Measurements from ENCODE around the gene SNX8.

- no peak for TF ChIP-seq POLR2A (IDR thresholded peaks at IDR 0.05; ENCODE audit: low read length)
- no peak for TF ChIP-seq GATA1 (IDR thresholded peaks at IDR 0.05; ENCODE audit: low read depth, low read length)
Measured at GRCh38 chr7:2209146-2209960, 104.9 kb downstream of the SNX8 start.

Data from erythroblast (primary cell).